Lower lobe of right lung (tissue), 2 donors: ENCODE data around the gene MPRIP. TPM values are rescaled to one million over a fixed set of nuclear protein-coding genes. Genes with fewer than 3 reads are reported as not detected.

Experiments
- ATAC-seq, 2 donors: fragments of 200-7000 bp; cut with Tn5 transposase; one replicate each; pipeline ENCODE4 v1.9.1; 2020 to 2022; ENCODE audit warnings: mild to moderate bottlenecking in 2 of 2, moderate library complexity in 2 of 2
- DNase-seq: peaks from one replicate; pipeline ENCODE4 v3.0.0-alpha.2; 2020
- H3K27ac ChIP-seq: fragments of 200-600 bp; one replicate; pipeline ENCODE4 v1.8.0; 2022
- H3K27me3 ChIP-seq: fragments of 200-600 bp; one replicate; pipeline ENCODE4 v1.8.0; 2022; ENCODE audit warnings: low read depth
- H3K36me3 ChIP-seq: fragments of 200-600 bp; one replicate; pipeline ENCODE4 v1.8.0; 2022; ENCODE audit warnings: mild to moderate bottlenecking
- H3K4me1 ChIP-seq: fragments of 200-600 bp; one replicate; pipeline ENCODE4 v1.8.0; 2022
- H3K4me3 ChIP-seq: fragments of 200-600 bp; one replicate; pipeline ENCODE4 v1.8.0; 2022; ENCODE audit warnings: mild to moderate bottlenecking
- H3K9me3 ChIP-seq: fragments of 200-600 bp; one replicate; pipeline ENCODE4 v1.8.0; 2022
- intact Hi-C: fragments of 100-400 bp; cut with DNase I; formaldehyde crosslinking; loops from one replicate; pipeline ENCODE4 v1.11.0; 2022
- total RNA-seq: library from RNA; stranded (reverse); fragmentation: NEBNext Ultra II Directional; extraction: Animal tissue kit (Norgen Biotek cat#: 25700); gene quantifications from one replicate; pipeline ENCODE4 v1.2.1, GENCODE V29; 2021
- TF ChIP-seq, protein P1 (sequence below): fragments of 200-600 bp; IDR thresholded peaks from one replicate; pipeline ENCODE4 v1.8.0; 2022; ENCODE audit warnings: antibody characterized with exemption, mild to moderate bottlenecking
- donor health status: DM: no; HTN: yes; CAD: no; lungs with severe emphysema.

MPRIP gene
- total RNA-seq, 1 donor from 2014 or later: 232 TPM

DNA sequence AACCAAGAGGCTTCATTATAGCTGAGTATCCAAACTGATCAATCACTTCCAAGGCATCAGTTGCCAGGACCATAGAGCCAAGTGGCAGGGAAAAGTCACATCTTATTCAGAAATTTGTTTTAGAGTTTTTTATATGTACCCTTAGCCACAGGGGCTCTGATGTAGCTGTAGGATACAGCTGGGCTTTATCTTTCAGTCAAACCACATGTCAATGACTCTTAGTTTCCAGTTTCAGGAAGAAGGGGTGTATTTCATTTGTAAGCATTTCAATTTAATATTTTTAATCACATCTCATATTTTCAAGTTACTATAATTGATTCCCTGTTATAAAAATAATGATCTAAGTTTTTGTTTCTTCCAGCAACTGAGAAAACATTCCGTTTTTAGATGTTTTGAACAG is 197.6 kb downstream of the MPRIP start:
- peaks cover 21% of the 10 kb centered on the region for H3K4me1 ChIP-seq
- no peak overlapping the region for H3K4me3 ChIP-seq
- DNase-seq (no peak), ATAC-seq (no peak)
- intact Hi-C loops: no loop called here
- H3K27me3 ChIP-seq: no peaks in the 10 kb centered on the region
- no peak overlapping the region for H3K27ac ChIP-seq
- no peaks in the 10 kb centered on the region for H3K9me3 ChIP-seq
- H3K36me3 ChIP-seq: no peaks in the 10 kb centered on the region
- TF ChIP-seq, protein P1, sequence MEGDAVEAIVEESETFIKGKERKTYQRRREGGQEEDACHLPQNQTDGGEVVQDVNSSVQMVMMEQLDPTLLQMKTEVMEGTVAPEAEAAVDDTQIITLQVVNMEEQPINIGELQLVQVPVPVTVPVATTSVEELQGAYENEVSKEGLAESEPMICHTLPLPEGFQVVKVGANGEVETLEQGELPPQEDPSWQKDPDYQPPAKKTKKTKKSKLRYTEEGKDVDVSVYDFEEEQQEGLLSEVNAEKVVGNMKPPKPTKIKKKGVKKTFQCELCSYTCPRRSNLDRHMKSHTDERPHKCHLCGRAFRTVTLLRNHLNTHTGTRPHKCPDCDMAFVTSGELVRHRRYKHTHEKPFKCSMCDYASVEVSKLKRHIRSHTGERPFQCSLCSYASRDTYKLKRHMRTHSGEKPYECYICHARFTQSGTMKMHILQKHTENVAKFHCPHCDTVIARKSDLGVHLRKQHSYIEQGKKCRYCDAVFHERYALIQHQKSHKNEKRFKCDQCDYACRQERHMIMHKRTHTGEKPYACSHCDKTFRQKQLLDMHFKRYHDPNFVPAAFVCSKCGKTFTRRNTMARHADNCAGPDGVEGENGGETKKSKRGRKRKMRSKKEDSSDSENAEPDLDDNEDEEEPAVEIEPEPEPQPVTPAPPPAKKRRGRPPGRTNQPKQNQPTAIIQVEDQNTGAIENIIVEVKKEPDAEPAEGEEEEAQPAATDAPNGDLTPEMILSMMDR: no peak

DNA sequence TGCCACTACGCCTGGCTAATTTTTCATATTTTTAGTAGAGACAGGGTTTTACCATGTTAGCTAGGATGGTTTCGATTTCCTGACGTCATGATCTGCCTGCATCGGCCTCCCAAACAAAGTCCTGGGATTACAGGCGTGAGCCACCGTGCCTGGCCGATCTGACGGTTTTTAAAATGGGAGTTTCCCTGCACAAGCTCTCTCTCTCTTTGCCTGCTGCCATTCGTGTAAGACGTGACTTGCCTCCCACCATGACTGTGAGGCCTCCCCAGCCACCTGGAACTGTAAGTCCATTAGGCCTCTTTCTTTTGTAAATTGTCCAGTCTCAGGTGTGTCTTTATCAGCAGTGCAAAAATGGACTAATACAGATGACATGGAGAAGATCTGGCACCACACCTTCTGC is 199.4 kb downstream of the MPRIP start:
- Histone ChIP-seq H3K27ac (no peak overlapping the region), H3K27me3 (no peaks in the 10 kb centered on the region), H3K4me3 (no peak overlapping the region), H3K36me3 (peaks cover 14% of the 10 kb centered on the region), H3K4me1 (peaks cover 5% of the 10 kb centered on the region), H3K9me3 (no peaks in the 10 kb centered on the region)
- DNase-seq: no peak
- ATAC-seq: no peak
- intact Hi-C loops: no loop called here
- TF ChIP-seq, protein P1: no peak

DNA sequence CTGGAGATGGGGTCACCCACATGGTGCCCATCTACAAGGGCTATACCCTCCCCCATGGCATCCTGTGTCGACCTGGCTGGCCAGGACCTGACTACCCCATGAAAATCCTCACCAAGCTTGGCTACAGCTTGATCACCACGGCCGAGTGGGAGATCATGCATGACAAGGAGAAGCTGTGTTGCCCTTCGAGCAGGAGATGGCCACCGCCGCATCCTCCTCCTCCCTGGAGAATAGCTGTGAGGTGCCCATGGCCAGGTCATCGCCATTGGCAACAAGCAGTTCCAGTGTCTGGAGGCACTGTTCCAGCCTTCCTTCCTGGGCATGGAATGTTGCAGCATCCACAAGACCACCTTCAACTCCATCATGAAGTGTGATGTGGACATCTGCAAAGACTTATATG is 200.0 kb downstream of the MPRIP start:
- Histone ChIP-seq H3K4me3 (no peak overlapping the region), H3K36me3 (peaks cover 20% of the 10 kb centered on the region), H3K27ac (no peak overlapping the region), H3K4me1 (peaks cover 5% of the 10 kb centered on the region), H3K27me3 (no peaks in the 10 kb centered on the region), H3K9me3 (no peaks in the 10 kb centered on the region)
- TF ChIP-seq, protein P1: no peak
- ATAC-seq (no peak), DNase-seq (no peak)
- intact Hi-C loops: no loop called here

Other genes with a start within 250 kb of the MPRIP start
- 0.27 TPM for gene TNFRSF13B, start 70.3 kb upstream of the MPRIP start, total RNA-seq
- gene PLD6, start 163.9 kb downstream of the MPRIP start, total RNA-seq: 3.8 TPM
- gene FLCN, start 194.7 kb downstream of the MPRIP start, total RNA-seq: 92.6 TPM
- 50.1 TPM for gene COPS3, start 238.8 kb downstream of the MPRIP start, total RNA-seq